Keratinocyte (primary cell): Measurements from ENCODE around the gene PTPRN2.

Experiments used
- EZH2 ChIP-seq: IDR thresholded peaks from one replicate; pipeline ENCODE4 v1.6.1; 2012; ENCODE audit warnings: inconsistent platforms, mild to moderate bottlenecking, low read length, moderate library complexity
- TF ChIP-seq, protein P1 (sequence below), 3 experiments: IDR thresholded peaks in 1 of 3; conservative IDR thresholded peaks in 1 of 3; optimal IDR thresholded peaks in 1 of 3; 2 replicates in 2 of 3; 3 replicates in 1 of 3; pipeline versions ENCODE3 to v1.5.1; 2011; ENCODE audit warnings: low read length in 3 of 3, mild to moderate bottlenecking in 3 of 3, moderate library complexity in 2 of 3, control low read depth in 1 of 3, inconsistent platforms in 1 of 3; ENCODE audit not compliant: insufficient read depth in 2 of 3; ENCODE audit errors: extremely low read depth in 1 of 3

DNA sequence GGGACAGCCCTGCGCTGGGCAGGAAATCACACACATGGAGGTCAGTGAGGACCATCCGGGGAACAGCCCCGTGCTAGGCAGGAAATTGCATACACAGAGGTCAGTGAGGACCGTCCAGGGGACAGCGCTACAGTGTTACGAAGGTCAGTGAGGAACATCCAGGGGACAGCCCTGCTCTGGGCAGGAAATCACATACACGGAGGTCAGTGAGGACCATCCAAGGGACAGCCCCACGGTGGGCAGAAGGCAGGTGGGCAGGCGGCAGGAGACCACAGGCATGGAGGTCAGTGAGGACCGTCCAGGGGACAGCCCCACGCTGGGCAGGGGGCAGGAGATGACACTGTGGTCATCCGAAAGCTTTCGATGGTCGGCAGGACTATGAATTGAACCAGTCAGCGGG lies 79.7 kb downstream of the PTPRN2 start:
- TF ChIP-seq, protein P1, sequence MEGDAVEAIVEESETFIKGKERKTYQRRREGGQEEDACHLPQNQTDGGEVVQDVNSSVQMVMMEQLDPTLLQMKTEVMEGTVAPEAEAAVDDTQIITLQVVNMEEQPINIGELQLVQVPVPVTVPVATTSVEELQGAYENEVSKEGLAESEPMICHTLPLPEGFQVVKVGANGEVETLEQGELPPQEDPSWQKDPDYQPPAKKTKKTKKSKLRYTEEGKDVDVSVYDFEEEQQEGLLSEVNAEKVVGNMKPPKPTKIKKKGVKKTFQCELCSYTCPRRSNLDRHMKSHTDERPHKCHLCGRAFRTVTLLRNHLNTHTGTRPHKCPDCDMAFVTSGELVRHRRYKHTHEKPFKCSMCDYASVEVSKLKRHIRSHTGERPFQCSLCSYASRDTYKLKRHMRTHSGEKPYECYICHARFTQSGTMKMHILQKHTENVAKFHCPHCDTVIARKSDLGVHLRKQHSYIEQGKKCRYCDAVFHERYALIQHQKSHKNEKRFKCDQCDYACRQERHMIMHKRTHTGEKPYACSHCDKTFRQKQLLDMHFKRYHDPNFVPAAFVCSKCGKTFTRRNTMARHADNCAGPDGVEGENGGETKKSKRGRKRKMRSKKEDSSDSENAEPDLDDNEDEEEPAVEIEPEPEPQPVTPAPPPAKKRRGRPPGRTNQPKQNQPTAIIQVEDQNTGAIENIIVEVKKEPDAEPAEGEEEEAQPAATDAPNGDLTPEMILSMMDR (optimal IDR thresholded peaks at IDR 0.05 in 1 of 3, IDR thresholded peaks at IDR 0.05 in 1 of 3, conservative IDR thresholded peaks at IDR 0.05 in 1 of 3; ENCODE audit: extremely low read depth in 1 of 3, insufficient read depth in 2 of 3, low read length in 3 of 3) = no peak
- TF ChIP-seq EZH2 = no peak
